NOMO-1 (cell line): ENCODE measurements around the gene DEFB125.

ENCODE experiments used
- DNase-seq, 2 experiments: peaks; one replicate each; lab custom pipeline; 2025; ENCODE audit not compliant: unreplicated experiment in 2 of 2; lab: John Stamatoyannopoulos, UW

Gene DEFB125

DNA sequence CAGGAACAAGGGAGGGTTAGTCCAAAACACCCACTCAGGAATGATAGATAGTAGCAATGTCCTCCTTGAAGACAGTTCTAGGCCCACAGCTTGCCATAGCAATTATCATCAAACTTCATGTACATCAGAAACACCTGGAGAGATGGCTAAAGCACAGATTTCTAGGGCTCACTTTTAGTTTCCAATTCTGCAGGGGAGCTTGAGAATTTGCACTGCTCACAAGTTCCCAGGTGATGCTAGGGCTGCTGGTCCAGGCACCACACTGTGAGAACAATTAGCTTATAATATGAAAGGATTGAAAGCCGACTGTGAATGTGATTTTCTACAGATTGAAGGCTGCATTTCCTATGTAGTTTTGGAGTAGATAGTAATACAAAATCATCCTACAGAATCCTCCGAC, 58.4 kb downstream of the DEFB125 start:
- DNase-seq = no peak
